Measurements from ENCODE around the gene LRIT2. TPM values are rescaled to one million over a fixed set of nuclear protein-coding genes. Genes with fewer than 3 reads are reported as not detected.

LRIT2 gene
- total RNA-seq, 1 experiment from 2014 or later: not detected

DNA sequence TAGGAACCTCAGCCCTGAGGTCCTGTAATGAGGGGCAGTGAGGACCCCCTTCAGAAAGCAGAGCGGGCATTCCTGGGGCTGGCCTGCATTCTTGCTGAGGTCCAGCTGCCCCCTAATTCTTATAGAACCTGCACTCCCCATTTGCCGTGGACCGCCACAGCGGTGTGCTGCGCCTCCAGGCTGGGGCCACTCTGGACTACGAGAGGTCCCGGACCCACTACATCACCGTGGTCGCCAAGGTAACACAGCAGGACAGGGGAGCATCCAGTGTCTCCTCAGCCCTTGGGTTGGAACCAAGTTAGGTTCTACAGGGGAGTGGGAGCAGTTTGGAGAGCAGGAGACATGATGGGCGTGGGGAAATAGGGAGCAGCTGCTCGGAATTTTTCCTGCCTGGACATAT lies 23.7 kb downstream of the LRIT2 start:
- Mint-ChIP-seq H3K9me3 (ENCODE audit: unreplicated experiment) (no peaks in the 10 kb centered on the region), H3K27ac (ENCODE audit: unreplicated experiment) (no peak overlapping the region), H3K27me3 (ENCODE audit: insufficient read depth, unreplicated experiment) (peaks cover 31% of the 10 kb centered on the region), H3K36me3 (ENCODE audit: insufficient read depth, unreplicated experiment) (no peaks in the 10 kb centered on the region), H3K4me3 (ENCODE audit: unreplicated experiment) (no peak overlapping the region), H3K4me1 (ENCODE audit: low read depth, unreplicated experiment) (no peaks in the 10 kb centered on the region)
- CTCF ChIA-PET: no interaction called here
- H3K27me3 ChIP-seq (replicated peaks; ENCODE audit: control insufficient read depth, insufficient read depth, low read length): peaks cover 1% of the 10 kb centered on the region; the same call in 1 of the 2 replicates
- H3K4me3 ChIP-seq (ENCODE audit: low read depth, low read length): no peak overlapping the region
- peak in 1 of 2 experiments; percentile 13 for DNase-seq
- intact Hi-C loops (cut with micrococcal nuclease; ENCODE audit: unreplicated experiment): no loop called here
- TF ChIP-seq, protein P1, sequence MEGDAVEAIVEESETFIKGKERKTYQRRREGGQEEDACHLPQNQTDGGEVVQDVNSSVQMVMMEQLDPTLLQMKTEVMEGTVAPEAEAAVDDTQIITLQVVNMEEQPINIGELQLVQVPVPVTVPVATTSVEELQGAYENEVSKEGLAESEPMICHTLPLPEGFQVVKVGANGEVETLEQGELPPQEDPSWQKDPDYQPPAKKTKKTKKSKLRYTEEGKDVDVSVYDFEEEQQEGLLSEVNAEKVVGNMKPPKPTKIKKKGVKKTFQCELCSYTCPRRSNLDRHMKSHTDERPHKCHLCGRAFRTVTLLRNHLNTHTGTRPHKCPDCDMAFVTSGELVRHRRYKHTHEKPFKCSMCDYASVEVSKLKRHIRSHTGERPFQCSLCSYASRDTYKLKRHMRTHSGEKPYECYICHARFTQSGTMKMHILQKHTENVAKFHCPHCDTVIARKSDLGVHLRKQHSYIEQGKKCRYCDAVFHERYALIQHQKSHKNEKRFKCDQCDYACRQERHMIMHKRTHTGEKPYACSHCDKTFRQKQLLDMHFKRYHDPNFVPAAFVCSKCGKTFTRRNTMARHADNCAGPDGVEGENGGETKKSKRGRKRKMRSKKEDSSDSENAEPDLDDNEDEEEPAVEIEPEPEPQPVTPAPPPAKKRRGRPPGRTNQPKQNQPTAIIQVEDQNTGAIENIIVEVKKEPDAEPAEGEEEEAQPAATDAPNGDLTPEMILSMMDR (IDR thresholded peaks at IDR 0.05; ENCODE audit: insufficient read depth in 1 of 2, low read depth in 1 of 2, low read length in 1 of 2, severe bottlenecking in 1 of 2, unreplicated experiment in 1 of 2): no peak
- H3K4me1 ChIP-seq: no peaks in the 10 kb centered on the region
- no peaks in the 10 kb centered on the region for H3K9me3 ChIP-seq
- no peaks in the 10 kb centered on the region for H3K36me3 ChIP-seq (ENCODE audit: control insufficient read depth, insufficient read depth, low read length)
- POLR2A ChIA-PET: no interaction called here
- no TSS peak for BruUV-seq (replicated peaks)

DNA sequence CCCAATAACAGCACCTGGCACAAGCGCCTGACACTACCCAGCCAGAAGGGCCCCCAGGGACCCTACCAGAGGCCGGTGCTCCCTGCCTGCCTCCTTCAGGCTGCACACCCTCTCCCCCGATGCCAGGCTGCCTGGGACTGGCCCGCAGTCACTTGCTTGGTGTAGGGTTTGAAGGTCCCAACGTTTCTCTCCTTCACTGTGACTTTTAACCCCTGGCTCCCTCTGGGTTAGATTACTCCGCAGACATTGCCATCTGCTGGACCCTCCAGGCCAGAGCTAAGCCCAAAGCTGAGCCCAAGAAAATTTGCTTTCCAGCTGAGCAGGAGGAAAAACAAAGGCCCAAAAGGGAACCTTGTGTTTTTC lies 24.1 kb downstream of the LRIT2 start:
- Mint-ChIP-seq H3K36me3 (ENCODE audit: insufficient read depth, unreplicated experiment) (no peaks in the 10 kb centered on the region), H3K4me1 (ENCODE audit: low read depth, unreplicated experiment) (no peaks in the 10 kb centered on the region), H3K9me3 (ENCODE audit: unreplicated experiment) (no peaks in the 10 kb centered on the region), H3K4me3 (ENCODE audit: unreplicated experiment) (no peak overlapping the region), H3K27me3 (ENCODE audit: insufficient read depth, unreplicated experiment) (peaks cover 32% of the 10 kb centered on the region), H3K27ac (ENCODE audit: unreplicated experiment) (no peak overlapping the region)
- BruUV-seq (replicated peaks): no TSS peak
- Histone ChIP-seq H3K4me3 (ENCODE audit: low read depth, low read length) (no peak overlapping the region), H3K27me3 (replicated peaks; ENCODE audit: control insufficient read depth, insufficient read depth, low read length) (peaks cover 1% of the 10 kb centered on the region), H3K4me1 (no peaks in the 10 kb centered on the region), H3K36me3 (ENCODE audit: control insufficient read depth, insufficient read depth, low read length) (no peaks in the 10 kb centered on the region), H3K9me3 (no peaks in the 10 kb centered on the region)
- TF ChIP-seq, protein P1 (IDR thresholded peaks at IDR 0.05; ENCODE audit: insufficient read depth in 1 of 2, low read depth in 1 of 2, low read length in 1 of 2, severe bottlenecking in 1 of 2, unreplicated experiment in 1 of 2): peak in 1 of 2 experiments; percentile 15
- CTCF ChIA-PET: no interaction called here
- intact Hi-C loops (cut with micrococcal nuclease; ENCODE audit: unreplicated experiment): no loop called here
- POLR2A ChIA-PET: no interaction called here
- peak in 1 of 2 experiments; percentile 19 for DNase-seq

DNA sequence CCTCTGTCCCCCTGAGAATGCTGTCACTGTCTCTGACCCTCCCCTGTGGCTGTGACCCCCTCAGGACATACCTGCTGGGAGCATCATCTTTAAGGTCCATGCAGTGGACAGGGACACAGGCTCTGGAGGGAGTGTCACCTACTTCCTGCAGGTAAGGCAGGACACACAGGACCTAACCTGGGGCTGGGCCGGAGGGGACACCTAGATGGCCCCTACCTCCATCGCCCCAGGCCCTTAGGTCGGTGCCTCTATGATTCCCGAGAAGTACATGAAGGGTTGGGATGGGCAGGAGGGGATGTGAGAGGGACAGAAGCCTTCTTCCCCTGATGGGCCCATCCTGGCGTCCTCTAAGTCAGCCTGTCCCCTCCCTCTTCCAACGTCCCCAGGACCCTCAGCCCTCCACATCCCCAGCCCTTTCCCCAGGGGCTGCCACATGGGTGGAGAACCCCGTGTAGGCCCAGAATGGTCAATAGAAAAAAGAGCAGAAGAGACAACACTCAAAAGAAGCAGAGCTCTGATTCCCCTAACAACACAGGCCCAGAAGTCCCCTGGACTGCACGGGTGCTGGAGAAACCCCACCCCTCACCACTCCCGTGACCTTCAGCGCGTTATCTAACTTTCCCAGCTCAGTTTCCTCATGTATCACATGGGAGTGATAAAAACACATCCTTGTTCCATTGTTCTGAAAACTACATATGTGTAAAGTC lies 24.7 kb downstream of the LRIT2 start:
- Histone ChIP-seq H3K36me3 (ENCODE audit: control insufficient read depth, insufficient read depth, low read length) (no peaks in the 10 kb centered on the region), H3K4me1 (no peaks in the 10 kb centered on the region), H3K27me3 (replicated peaks; ENCODE audit: control insufficient read depth, insufficient read depth, low read length) (peaks cover 3% of the 10 kb centered on the region), H3K9me3 (no peaks in the 10 kb centered on the region), H3K4me3 (ENCODE audit: low read depth, low read length) (no peak overlapping the region)
- H3K27me3 Mint-ChIP-seq (ENCODE audit: insufficient read depth, unreplicated experiment): peaks cover 31% of the 10 kb centered on the region
- H3K4me1 Mint-ChIP-seq (ENCODE audit: low read depth, unreplicated experiment): no peaks in the 10 kb centered on the region
- H3K27ac Mint-ChIP-seq (ENCODE audit: unreplicated experiment): no peak overlapping the region
- peak in 1 of 2 experiments; percentile 17 for DNase-seq
- TF ChIP-seq, protein P1 (IDR thresholded peaks at IDR 0.05; ENCODE audit: insufficient read depth in 1 of 2, low read depth in 1 of 2, low read length in 1 of 2, severe bottlenecking in 1 of 2, unreplicated experiment in 1 of 2): no peak
- H3K9me3 Mint-ChIP-seq (ENCODE audit: unreplicated experiment): no peaks in the 10 kb centered on the region
- ChIA-PET CTCF (no interaction called here), POLR2A (no interaction called here)
- no peak overlapping the region for H3K4me3 Mint-ChIP-seq (ENCODE audit: unreplicated experiment)
- no TSS peak for BruUV-seq (replicated peaks)
- no peaks in the 10 kb centered on the region for H3K36me3 Mint-ChIP-seq (ENCODE audit: insufficient read depth, unreplicated experiment)
- intact Hi-C loops (cut with micrococcal nuclease; ENCODE audit: unreplicated experiment): no loop called here
